Hepatocyte (in vitro differentiated cells): ENCODE measurements around the gene ACSS3. TPM values are rescaled to one million over a fixed set of nuclear protein-coding genes. Genes with fewer than 3 reads are reported as not detected.

Experiments used
- DNase-seq: peaks from one replicate; pipeline ENCODE4 v3.0.0-alpha.2; 2016; ENCODE audit warnings: low spot score
- H2AFZ ChIP-seq: fragments of 200-600 bp; sonication (generic); 2 replicates; pipeline ENCODE4 v1.6.0; 2016; ENCODE audit warnings: antibody characterized with exemption, mild to moderate bottlenecking
- H3K27ac ChIP-seq: fragments of 200-600 bp; sonication (generic); 2 replicates; pipeline ENCODE4 v1.5.1; 2016; ENCODE audit warnings: mild to moderate bottlenecking
- H3K27me3 ChIP-seq: fragments of 200-600 bp; sonication (generic); 2 replicates; pipeline ENCODE4 v1.6.1; 2016
- H3K36me3 ChIP-seq: fragments of 200-600 bp; sonication (generic); replicated peaks from 2 replicates; pipeline ENCODE4 v1.5.1; 2016; ENCODE audit warnings: low read depth; ENCODE audit not compliant: insufficient read depth
- H3K4me1 ChIP-seq: fragments of 200-600 bp; sonication (generic); 2 replicates; pipeline ENCODE4 v1.5.1; 2016; ENCODE audit warnings: mild to moderate bottlenecking, moderate library complexity; ENCODE audit not compliant: insufficient read depth
- H3K4me2 ChIP-seq: fragments of 200-600 bp; sonication (generic); 2 replicates; pipeline ENCODE4 v1.6.0; 2016
- H3K4me3 ChIP-seq: fragments of 200-600 bp; sonication (generic); 2 replicates; pipeline ENCODE4 v1.5.1; 2016; ENCODE audit warnings: mild to moderate bottlenecking
- H3K79me2 ChIP-seq: fragments of 200-600 bp; sonication (generic); 2 replicates; pipeline ENCODE4 v1.6.0; 2017; ENCODE audit warnings: mild to moderate bottlenecking
- H3K9me2 ChIP-seq: fragments of 200-600 bp; sonication (generic); replicated peaks from 2 replicates; pipeline ENCODE4 v1.6.0; 2017; ENCODE audit warnings: mild to moderate bottlenecking; ENCODE audit not compliant: insufficient read depth
- H3K9me3 ChIP-seq: fragments of 200-600 bp; sonication (generic); 2 replicates; pipeline ENCODE4 v1.5.1; 2016; ENCODE audit warnings: low read depth, mild to moderate bottlenecking
- H4K20me1 ChIP-seq: fragments of 200-600 bp; sonication (generic); 2 replicates; pipeline ENCODE4 v1.6.0; 2016; ENCODE audit warnings: mild to moderate bottlenecking; ENCODE audit not compliant: insufficient read depth, poor library complexity, severe bottlenecking
- CTCF ChIP-seq: fragments of 200-600 bp; sonication (generic); IDR thresholded peaks from 2 replicates; pipeline ENCODE4 v1.5.1; 2016; ENCODE audit warnings: antibody characterized with exemption, mild to moderate bottlenecking; ENCODE audit not compliant: poor library complexity
- EZH2 ChIP-seq: fragments of 200-600 bp; sonication (generic); IDR thresholded peaks from 2 replicates; pipeline ENCODE4 v1.6.1; 2016; ENCODE audit warnings: antibody characterized with exemption, mild to moderate bottlenecking, borderline replicate concordance
- EZH2phosphoT487 ChIP-seq: fragments of 200-600 bp; sonication (generic); IDR thresholded peaks from one replicate; pipeline ENCODE4 v1.6.1; 2018; ENCODE audit warnings: antibody characterized with exemption, mild to moderate bottlenecking, low read depth, moderate library complexity; ENCODE audit not compliant: unreplicated experiment, severe bottlenecking
- WGBS: methylation state at CpG from one replicate; pipeline ENCODE4 v1.1.6; 2016; ENCODE audit warnings: low lambda C conversion rate; ENCODE audit errors: missing lambda C conversion rate; 5-methylcytosine and 5-hydroxymethylcytosine counted together
- polyA plus RNA-seq: library from polyadenylated mRNA; unstranded; fragments of >200 nt; fragmentation: Nextera tagmentation; extraction: Ambion mirVana; gene quantifications from 2 replicates; pipeline ENCODE4 v1.2.1, GENCODE V29; 2016
- total RNA-seq: library from RNA; depleted of rRNA; stranded (reverse); fragments of >200 nt; gene quantifications from 2 replicates; pipeline ENCODE4 v1.2.3, GENCODE V29; 2014

Gene ACSS3
- total and polyA plus RNA-seq, 2 experiments from 2014 or later, result 8.5 to 31.4 TPM

GRCh38 chr12:81294325-81295190 is 216.7 kb downstream of the ACSS3 start:
- Histone ChIP-seq H2AFZ (no peak overlapping the region), H3K36me3 (no peaks in the 10 kb centered on the region), H3K4me3 (no peak overlapping the region), H3K9me3 (no peaks in the 10 kb centered on the region), H3K27me3 (no peaks in the 10 kb centered on the region), H3K79me2 (no peaks in the 10 kb centered on the region), H3K9me2 (no peaks in the 10 kb centered on the region), H3K27ac (no peak overlapping the region), H4K20me1 (no peaks in the 10 kb centered on the region), H3K4me1 (no peaks in the 10 kb centered on the region), H3K4me2 (no peak overlapping the region)
- TF ChIP-seq CTCF (no peak), EZH2phosphoT487 (no peak), EZH2 (no peak)
- 82% methylated on average over 11 of the region's 12 CpGs for WGBS
- DNase-seq, result no peak

GRCh38 chr12:81295251-81295650 is 217.4 kb downstream of the ACSS3 start:
- Histone ChIP-seq H3K36me3 (no peaks in the 10 kb centered on the region), H3K4me3 (no peak overlapping the region), H3K4me1 (no peaks in the 10 kb centered on the region), H3K9me2 (no peaks in the 10 kb centered on the region), H2AFZ (no peak overlapping the region), H3K79me2 (no peaks in the 10 kb centered on the region), H3K27ac (no peak overlapping the region), H3K4me2 (no peak overlapping the region), H4K20me1 (no peaks in the 10 kb centered on the region), H3K27me3 (no peaks in the 10 kb centered on the region), H3K9me3 (no peaks in the 10 kb centered on the region)
- no peak for DNase-seq
- 92% methylated on average over 3 of the region's 3 CpGs for WGBS
- TF ChIP-seq EZH2 (no peak), CTCF (no peak), EZH2phosphoT487 (no peak)

- Histone ChIP-seq H3K4me2 (no peak overlapping the region), H3K27ac (no peak overlapping the region), H3K36me3 (no peaks in the 10 kb centered on the region), H3K4me3 (no peak overlapping the region), H3K9me3 (no peaks in the 10 kb centered on the region), H3K79me2 (no peaks in the 10 kb centered on the region), H3K4me1 (no peaks in the 10 kb centered on the region), H3K27me3 (no peaks in the 10 kb centered on the region), H3K9me2 (no peaks in the 10 kb centered on the region), H4K20me1 (no peaks in the 10 kb centered on the region), H2AFZ (no peak overlapping the region)
- WGBS, result 66% methylated on average over 2 of the region's 2 CpGs
- DNase-seq, result no peak
- no peak for TF ChIP-seq EZH2phosphoT487
- TF ChIP-seq EZH2, result no peak
- TF ChIP-seq CTCF, result no peak
Observed at GRCh38 chr12:81296556-81297305, 218.9 kb downstream of the ACSS3 start.
